Measurements from ENCODE around the gene AFDN.

DNA sequence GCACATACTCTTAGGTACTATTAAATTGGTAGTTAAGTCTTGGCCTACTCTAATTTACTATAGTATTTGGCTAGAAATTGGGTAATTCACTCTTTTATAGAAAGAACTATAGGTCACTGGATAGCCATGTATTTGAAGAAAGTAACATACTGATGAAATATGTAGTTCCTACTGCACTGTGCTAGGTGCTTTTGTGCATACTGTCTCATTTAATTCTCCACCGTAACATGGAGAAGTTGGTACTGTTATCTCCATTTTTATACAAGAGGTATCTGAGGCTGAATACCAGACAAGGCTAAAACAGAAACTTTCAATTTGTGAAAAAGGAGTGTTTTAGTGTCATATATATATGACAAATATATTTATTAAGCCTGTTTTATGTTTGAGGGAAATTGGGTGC, 29.8 kb downstream of the AFDN start:
- TF ChIP-seq EP300 (IDR thresholded peaks at IDR 0.05) = no peak
- TF ChIP-seq, protein P1, sequence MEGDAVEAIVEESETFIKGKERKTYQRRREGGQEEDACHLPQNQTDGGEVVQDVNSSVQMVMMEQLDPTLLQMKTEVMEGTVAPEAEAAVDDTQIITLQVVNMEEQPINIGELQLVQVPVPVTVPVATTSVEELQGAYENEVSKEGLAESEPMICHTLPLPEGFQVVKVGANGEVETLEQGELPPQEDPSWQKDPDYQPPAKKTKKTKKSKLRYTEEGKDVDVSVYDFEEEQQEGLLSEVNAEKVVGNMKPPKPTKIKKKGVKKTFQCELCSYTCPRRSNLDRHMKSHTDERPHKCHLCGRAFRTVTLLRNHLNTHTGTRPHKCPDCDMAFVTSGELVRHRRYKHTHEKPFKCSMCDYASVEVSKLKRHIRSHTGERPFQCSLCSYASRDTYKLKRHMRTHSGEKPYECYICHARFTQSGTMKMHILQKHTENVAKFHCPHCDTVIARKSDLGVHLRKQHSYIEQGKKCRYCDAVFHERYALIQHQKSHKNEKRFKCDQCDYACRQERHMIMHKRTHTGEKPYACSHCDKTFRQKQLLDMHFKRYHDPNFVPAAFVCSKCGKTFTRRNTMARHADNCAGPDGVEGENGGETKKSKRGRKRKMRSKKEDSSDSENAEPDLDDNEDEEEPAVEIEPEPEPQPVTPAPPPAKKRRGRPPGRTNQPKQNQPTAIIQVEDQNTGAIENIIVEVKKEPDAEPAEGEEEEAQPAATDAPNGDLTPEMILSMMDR (IDR thresholded peaks at IDR 0.05) = no peak
